ENCODE data around the gene SH3RF3.

SH3RF3 gene

DNA sequence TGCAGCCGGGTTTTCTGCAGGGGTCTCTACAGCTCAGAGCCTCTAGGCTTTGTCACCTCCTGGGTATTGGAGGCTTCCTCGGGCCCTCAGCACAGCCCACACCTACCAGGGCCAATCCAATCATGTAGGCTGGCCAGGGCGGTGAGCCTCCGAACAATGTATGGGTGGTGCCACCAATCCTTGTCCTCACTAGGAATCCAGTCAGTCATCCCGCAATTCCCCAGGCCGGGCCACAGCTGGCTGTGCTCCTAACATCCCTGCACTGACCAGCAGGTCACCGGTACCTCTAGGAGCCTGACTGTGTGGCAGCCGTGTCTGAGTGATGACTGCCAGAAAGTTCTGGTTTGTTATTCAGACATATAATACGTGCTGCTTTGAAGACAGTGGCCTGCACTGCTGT lies 129.4 kb downstream of the SH3RF3 start:
- DNase-seq (ENCODE audit: low read depth in 4 of 4, low spot score in 1 of 4): no peak

- no peak for DNase-seq (ENCODE audit: low read depth in 4 of 4, low spot score in 1 of 4)
Observed at GRCh38 chr2:109258905-109259540, 130.0 kb downstream of the SH3RF3 start.

DNA sequence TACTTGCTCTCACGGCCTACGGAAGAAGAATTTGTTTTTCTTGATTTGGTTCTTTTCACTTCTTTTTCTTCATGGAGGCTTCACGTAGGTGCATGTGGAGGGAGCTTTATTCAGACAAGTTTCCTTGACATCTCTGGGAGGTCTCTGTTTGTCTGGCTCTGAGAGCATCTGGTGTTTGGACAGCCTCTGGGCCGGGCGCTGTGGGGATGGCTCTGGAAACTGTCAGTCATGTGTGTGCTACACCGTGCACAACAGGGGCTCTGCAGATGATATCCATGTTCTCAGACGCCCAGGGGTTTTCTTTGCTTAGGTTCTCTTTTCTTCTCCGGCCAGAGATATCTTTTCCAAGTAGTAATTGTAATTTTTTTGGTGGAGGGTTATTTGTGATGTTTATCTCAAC lies 130.7 kb downstream of the SH3RF3 start:
- no peak for DNase-seq (ENCODE audit: low read depth in 4 of 4, low spot score in 1 of 4)

DNA sequence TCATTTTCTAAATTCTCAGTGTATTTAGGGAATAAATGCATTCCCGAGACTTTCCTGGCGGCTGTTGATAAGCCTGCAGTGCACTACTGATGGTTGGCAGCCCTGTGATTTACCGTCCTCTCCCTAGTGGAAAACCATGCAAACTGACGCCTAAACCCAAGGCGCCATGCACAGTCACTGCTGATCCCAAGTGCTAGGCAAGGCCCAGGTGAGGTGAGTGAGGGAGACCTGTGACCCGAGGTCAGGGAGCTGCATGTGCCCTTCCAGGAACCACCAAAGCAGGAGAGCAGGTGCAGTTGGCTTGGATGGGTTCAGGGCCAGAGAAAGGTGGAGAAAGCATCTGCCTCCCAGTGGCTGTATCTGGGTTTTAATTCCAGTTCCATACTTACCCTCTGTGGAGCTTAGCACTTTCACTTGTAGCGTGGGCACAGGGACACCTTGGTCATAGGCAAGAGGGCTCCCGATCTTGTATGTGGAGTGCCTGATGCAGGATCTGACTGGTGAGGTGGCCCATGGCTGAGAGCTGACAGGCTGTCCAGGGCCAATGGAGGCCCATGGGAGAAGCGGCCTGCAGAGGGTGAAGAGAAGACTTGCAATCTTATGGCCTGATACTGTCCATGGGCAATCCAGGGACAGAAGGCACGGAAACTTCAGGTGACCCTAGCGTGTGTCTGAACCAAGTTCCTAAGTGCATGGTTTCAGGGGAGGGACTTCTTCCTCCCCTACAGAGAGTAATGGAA lies 131.3 kb downstream of the SH3RF3 start:
- no peak for DNase-seq (ENCODE audit: low read depth in 4 of 4, low spot score in 1 of 4)

GRCh38 chr2:109260886-109261700 lies 132.1 kb downstream of the SH3RF3 start:
- no peak for DNase-seq (ENCODE audit: low read depth in 4 of 4, low spot score in 1 of 4)

DNA sequence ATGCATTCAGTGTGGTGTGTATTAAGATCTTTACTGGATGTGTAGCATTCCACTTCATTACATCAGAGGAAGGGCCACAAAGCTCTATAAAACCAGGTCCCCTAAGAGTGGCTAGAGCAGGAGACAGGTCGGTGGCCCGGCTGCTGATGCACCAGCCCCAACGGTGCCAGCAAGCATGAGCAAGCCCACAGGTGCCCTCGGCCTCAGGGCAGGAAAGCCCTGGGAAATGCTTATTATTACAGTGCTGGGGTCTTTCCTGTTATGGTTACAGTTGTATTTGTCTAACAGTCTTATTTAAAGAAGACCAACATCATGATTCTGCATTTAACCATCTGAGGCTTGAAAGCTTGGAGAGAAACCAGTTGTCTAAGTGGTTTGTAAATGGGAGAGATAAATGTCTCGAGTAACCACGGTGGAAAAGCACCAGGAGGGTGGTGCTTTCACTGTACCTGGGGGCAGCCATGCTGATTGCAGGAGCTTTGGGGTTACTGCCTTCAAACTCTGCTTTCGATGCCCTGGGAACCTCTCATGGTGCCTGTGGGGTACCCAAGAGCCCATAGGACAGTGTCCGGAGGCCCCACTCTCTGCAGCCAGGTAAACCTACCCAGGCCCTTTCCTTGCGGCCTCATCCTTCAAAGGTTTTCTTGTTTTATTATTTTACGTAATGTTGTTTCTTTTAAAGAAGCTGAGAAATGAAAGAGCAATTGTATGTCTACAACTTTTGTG lies 133.1 kb downstream of the SH3RF3 start:
- no peak for DNase-seq (ENCODE audit: low read depth in 4 of 4, low spot score in 1 of 4)

DNA sequence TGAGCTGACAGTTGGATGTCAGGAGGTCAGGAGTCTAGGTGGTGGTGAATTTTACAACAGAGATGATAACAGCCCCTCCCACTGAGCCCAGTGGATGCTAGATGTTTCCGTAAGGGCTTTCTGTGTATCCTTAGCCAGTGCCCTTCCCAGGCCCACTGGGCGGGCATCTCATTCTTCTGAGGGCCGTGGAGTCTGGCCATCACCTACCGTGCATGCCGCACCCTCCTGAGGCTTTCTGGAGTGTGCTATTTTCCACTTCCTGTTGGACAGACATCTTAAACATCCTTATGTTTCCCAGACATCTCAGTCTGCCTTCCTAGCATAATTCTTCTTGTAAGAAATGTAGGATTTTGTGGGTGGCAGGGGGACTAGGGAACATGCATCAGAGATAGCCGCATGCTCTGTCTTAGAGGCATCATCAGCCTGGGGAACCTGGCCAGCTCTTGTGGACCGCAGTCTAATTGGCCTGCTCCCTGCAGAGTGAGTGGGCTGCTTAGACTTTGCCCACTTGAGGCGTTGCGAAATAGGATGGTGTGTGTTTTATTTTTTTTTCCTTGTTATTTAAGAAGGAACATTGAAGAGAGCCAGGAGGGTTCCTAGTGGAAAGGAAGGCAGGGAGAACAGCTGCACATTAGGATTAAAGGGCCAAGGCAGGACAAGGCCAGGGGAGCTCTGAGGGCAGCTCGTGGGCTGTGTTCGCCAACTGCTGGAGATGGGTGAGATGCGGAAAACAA lies 135.8 kb downstream of the SH3RF3 start:
- DNase-seq (ENCODE audit: low read depth in 4 of 4, low spot score in 1 of 4): no peak

GRCh38 chr2:109265369-109265768 lies 136.4 kb downstream of the SH3RF3 start:
- no peak for DNase-seq (ENCODE audit: low read depth in 4 of 4, low spot score in 1 of 4)

DNA sequence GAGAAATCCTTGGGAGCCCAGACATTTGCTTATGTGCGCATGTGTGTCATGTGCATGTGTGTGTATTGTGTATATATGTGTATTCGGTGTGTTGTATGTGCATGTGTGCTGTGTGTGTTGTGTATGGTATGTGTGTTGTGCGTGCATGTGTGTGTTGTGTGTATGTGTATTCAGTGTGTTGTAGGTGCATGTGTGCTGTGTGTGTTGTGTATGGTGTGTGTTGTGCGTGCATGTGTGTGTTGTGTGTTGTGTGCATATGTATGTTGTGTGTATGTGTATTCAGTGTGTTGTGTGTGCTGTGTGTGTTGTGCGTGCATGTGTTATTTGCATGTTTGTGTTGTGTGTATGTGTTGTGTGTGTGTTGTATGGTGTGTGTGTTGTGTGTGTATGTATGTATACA lies 136.9 kb downstream of the SH3RF3 start:
- DNase-seq (ENCODE audit: low read depth in 4 of 4, low spot score in 1 of 4): no peak

- DNase-seq (ENCODE audit: low read depth in 4 of 4, low spot score in 1 of 4): no peak
Observed at GRCh38 chr2:109266496-109266895, 137.5 kb downstream of the SH3RF3 start.

DNA sequence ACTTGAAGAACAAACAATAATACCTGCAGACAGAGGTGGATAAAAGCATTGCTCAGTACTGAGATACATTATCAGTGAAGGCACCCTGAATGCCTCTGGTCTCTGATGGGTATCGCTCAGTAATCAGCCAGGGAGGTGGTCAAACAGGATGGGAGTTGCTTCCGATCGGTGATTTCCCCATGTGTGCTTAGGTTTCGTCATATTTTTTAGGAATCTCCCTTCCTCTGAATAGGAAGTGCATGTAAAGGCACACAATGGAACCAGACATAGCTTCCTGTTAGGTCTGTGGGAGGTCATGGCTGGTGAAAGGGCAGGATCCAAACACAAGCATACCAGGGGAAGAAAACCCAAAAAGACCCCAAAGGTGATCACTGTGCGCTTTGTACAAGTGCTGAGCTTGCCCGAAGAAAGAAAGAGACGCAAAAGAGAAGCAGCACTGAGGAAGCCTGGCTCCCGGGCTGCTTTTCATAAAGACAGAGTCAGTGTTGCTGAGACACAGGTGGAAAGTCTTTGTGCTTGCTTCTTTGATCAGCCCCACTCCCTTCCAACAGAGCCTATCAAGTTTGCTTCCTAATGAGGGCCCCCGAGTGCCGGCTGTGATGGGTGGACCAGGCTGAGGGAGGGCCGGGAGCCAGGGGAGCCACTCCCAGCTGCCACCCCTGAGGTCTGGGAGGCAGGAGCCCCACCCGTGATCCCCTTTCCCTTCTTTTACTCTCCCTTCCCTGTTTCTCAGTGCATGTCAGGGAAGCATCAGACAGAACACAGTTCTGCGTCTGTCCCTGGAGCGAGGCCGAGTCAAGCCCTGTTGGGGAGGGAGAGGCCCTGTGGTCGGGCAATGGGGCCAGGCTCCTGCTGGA lies 138.2 kb downstream of the SH3RF3 start:
- no peak for DNase-seq (ENCODE audit: low read depth in 4 of 4, low spot score in 1 of 4)

GRCh38 chr2:109268916-109269315 lies 139.9 kb downstream of the SH3RF3 start:
- DNase-seq (ENCODE audit: low read depth in 4 of 4, low spot score in 1 of 4): no peak

GRCh38 chr2:109269706-109270504 lies 140.9 kb downstream of the SH3RF3 start:
- no peak for DNase-seq (ENCODE audit: low read depth in 4 of 4, low spot score in 1 of 4)

DNA sequence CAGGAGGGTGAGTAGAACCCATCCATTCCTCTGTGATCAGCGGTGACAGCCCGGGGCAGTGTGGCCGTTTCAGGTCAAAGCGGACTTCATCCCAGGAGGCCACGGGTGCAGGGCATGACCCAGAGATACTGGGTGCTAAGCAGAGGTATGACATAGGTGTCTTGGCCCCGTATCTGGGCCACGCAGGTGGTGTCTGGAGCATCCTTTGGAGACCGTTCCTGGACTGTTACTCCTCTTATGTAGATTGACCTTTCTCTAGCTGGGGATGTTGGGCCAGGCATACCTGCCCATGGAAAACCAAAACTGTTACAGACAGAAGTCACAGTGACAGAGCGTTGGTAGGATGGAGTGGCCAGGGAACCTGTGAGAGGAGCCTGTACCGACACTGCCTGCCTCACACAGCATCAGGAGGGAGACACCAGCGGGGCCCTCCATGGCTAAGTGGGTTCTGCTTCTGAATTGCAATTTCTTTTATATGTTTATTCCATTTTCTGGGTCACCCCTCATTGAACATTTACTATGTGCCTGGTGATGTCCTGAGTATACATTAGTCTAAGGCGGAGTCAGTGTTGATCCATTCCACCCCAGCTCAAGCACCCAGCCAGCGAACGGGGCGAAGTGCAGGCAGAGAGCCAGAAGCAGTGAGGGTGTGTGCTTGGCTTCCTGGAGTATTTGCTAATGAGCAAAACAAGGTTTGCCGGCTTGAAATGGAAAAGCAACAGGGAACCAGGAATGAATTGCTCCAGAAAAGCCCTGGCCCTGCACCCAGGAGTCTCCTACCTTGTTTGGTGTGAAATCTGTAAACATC lies 141.7 kb downstream of the SH3RF3 start:
- DNase-seq (ENCODE audit: low read depth in 4 of 4, low spot score in 1 of 4): no peak

GRCh38 chr2:109271920-109272319 lies 142.9 kb downstream of the SH3RF3 start:
- DNase-seq (ENCODE audit: low read depth in 4 of 4, low spot score in 1 of 4): no peak

DNA sequence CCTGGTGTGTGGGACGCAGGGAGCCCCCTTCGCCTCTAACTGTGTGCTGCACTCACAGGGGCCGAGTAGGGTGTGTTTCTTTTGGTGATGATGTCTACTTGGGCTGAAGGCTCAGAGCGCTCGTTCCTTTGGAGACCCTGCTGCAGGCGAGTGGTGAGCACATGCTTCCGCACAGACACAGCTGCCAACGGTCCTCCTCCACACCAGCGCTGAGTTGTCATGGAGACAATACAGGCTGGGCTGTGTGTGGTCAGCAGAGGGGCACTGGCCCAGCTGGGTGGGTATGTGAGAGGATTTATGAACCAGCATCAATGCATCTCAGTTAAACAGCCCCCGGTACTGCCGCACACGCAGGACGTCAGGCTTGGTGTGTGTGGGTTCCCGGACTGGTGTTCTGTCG lies 143.5 kb downstream of the SH3RF3 start:
- no peak for DNase-seq (ENCODE audit: low read depth in 4 of 4, low spot score in 1 of 4)

DNA sequence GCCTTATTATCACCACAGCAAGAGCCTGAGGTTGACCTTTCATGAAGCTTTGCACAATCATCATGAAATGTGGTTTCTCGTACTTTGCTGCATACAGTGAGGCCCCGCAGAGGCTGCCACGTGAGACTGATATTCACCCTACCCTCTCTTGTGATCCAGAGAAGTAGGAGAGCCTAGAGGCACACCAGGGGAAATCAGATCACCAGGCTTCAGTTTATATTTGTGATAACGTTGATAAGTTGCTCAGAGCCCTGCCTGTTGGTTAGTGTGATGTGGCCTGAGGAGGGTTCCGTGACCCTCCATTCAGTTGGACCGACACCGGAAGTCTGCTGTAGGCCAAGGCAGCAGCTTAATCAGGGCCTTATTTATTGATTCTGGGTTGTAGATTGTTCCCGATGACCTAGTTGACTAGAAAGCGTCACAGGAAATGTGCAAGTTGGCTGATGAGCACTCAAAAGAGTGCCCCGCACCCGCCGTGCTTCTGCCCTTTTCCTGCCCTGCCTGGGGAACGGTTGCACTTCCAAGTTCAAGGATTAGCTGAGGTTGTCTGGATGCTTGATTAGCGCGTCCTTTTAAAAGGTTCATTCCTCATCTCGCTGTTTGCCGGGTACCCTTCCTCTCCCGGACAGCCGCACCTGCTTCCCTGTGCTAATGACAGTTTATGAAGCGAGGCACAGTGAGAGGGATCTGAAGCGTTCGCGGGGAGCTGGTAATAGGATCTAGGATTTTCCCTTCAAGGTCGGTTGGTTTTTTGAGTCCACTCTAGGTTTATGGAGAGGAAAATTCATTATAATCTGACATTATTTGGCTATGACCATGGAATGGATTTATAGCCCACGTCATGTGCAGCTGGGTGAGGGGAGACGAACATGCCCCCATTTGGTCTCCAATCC lies 146.4 kb downstream of the SH3RF3 start:
- DNase-seq (ENCODE audit: low read depth in 4 of 4, low spot score in 1 of 4): no peak
